ENCODE data around the gene LAMB3. TPM values are rescaled to one million over a fixed set of nuclear protein-coding genes. Genes with fewer than 3 reads are reported as not detected.

Gene LAMB3
- polyA plus RNA-seq, 1 of the 3 experiments (the other 2 are of a cell fraction) = 18.0 TPM

DNA sequence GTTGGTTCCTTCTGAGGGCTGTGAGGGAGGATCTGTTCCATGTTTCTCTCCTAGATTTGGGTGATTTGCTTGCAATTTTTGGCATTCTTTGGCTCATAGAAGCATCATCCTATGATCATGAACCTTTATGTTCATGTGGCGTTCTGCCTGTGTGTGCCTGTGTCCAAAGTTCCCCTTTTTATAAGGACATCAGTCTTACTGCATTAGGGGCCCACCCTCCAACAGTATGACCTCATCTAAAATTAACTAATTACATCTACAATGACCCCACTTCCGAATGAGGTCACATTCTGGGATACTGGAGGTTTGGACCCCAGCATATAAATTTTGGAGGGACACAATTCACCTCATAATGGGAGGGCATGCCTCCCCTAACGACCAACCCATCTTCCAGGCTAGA lies 81.5 kb downstream of the LAMB3 start (continued):
- TF ChIP-seq, protein P1, sequence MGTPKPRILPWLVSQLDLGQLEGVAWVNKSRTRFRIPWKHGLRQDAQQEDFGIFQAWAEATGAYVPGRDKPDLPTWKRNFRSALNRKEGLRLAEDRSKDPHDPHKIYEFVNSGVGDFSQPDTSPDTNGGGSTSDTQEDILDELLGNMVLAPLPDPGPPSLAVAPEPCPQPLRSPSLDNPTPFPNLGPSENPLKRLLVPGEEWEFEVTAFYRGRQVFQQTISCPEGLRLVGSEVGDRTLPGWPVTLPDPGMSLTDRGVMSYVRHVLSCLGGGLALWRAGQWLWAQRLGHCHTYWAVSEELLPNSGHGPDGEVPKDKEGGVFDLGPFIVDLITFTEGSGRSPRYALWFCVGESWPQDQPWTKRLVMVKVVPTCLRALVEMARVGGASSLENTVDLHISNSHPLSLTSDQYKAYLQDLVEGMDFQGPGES (IDR thresholded peaks at IDR 0.05; ENCODE audit: low read depth, low read length) = no peak
- TF ChIP-seq, protein P2, sequence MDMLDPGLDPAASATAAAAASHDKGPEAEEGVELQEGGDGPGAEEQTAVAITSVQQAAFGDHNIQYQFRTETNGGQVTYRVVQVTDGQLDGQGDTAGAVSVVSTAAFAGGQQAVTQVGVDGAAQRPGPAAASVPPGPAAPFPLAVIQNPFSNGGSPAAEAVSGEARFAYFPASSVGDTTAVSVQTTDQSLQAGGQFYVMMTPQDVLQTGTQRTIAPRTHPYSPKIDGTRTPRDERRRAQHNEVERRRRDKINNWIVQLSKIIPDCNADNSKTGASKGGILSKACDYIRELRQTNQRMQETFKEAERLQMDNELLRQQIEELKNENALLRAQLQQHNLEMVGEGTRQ (IDR thresholded peaks at IDR 0.05; ENCODE audit: borderline replicate concordance, low read depth, low read length) = no peak
- no peak for TF ChIP-seq TEAD4 (IDR thresholded peaks at IDR 0.05; ENCODE audit: borderline replicate concordance, insufficient read depth)

DNA sequence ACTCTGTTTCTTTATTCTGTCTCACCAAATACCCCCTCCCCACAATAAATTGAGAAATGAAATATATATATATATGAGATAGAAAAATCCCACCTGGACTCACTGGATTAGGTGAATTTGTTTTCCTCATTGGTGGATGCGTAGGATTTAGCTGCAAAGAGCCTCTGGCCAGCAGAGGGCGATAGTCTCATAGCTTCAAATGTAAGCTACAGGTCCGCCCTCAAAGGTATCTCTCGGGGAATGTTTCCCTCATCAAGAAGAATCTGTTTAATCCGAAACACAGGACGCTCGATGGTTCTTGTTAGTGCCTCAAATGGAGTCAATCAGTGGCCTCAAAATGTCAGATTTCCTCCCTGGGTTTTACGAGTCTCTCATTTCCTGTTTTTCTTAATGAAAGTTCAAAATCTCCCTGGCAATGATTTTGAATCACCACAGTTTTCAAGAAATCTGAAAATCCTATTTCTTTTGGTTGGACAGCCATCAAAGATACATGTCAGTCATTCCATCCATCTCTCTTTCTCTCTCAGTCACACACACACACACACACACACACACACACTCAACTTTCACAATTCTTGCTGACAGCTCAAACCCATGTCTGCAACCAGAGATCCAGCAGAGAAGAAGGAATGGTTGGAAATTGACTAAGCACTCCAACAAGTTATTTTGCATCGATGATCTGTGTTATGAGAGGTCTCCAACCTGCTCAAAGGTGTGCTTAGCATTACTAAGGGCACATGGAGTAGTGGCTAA lies 82.6 kb downstream of the LAMB3 start:
- Histone ChIP-seq H3K27ac (ENCODE audit: low read depth in 2 of 2, low read length in 1 of 2) (no peak overlapping the region), H2AFZ (ENCODE audit: low read depth) (peak overlapping the region; percentile 71; the same call in 1 of the 2 replicates), H3K27me3 (ENCODE audit: insufficient read depth) (no peaks in the 10 kb centered on the region), H3K9me3 (no peaks in the 10 kb centered on the region), H3K79me2 (ENCODE audit: insufficient read depth) (no peaks in the 10 kb centered on the region), H3K36me3 (replicated peaks in 1 of 2; ENCODE audit: control insufficient read depth in 1 of 2, insufficient read depth in 2 of 2, low read length in 1 of 2) (no peaks in the 10 kb centered on the region), H3F3A (replicated peaks; ENCODE audit: insufficient read depth) (peaks cover 14% of the 10 kb centered on the region), H3K4me3 (ENCODE audit: low read depth in 2 of 2, low read length in 1 of 2) (peak overlapping the region in 1 of 2 experiments; percentile 47; a peak in 1 of 4 replicates), H3K4me2 (no peak overlapping the region), H4K20me1 (ENCODE audit: insufficient read depth) (no peaks in the 10 kb centered on the region), H3K9ac (no peak overlapping the region), H3K4me1 (ENCODE audit: control insufficient read depth in 1 of 2, insufficient read depth in 2 of 2, low read depth in 1 of 2, low read length in 1 of 2) (peaks cover 0 to 10% of the 10 kb centered on the region in 2 experiments; a peak in 2 of 4 replicates), H3K9me2 (no peaks in the 10 kb centered on the region)
- ChIA-PET POLR2A (no interaction called here), CTCF (interaction anchor here (0.6 to 9.1 kb wide), 58 partner anchors 9 to 908 kb away, joined by 3 to 139 read pairs (median 5); partner anchors contain the start of genes CAMK1G and HSD11B1)
- 10% methylated on average over 9 of the region's 9 CpGs for WGBS (ENCODE audit: low lambda C conversion rate)
- TF ChIP-seq SMC3 (IDR thresholded peaks at IDR 0.05; ENCODE audit: low read depth, low read length) (peak; percentile 69), RXRA (IDR thresholded peaks at IDR 0.05; ENCODE audit: borderline replicate concordance, low read depth) (no peak), CHD2 (IDR thresholded peaks at IDR 0.05; ENCODE audit: low read length, partially characterized antibody) (peak; percentile 12), TEAD4 (IDR thresholded peaks at IDR 0.05; ENCODE audit: borderline replicate concordance, insufficient read depth) (no peak), TAF1 (IDR thresholded peaks at IDR 0.05; ENCODE audit: borderline replicate concordance, low read depth, low read length) (no peak), YY1 (IDR thresholded peaks at IDR 0.05; ENCODE audit: low read depth) (no peak), RAD21 (IDR thresholded peaks at IDR 0.05; ENCODE audit: low read length) (peak; percentile 74), RFX5 (IDR thresholded peaks at IDR 0.05; ENCODE audit: low read length) (no peak), FOXJ3 (CRISPR knock-in tag; IDR thresholded peaks at IDR 0.05) (no peak)
- TF ChIP-seq, protein P3, sequence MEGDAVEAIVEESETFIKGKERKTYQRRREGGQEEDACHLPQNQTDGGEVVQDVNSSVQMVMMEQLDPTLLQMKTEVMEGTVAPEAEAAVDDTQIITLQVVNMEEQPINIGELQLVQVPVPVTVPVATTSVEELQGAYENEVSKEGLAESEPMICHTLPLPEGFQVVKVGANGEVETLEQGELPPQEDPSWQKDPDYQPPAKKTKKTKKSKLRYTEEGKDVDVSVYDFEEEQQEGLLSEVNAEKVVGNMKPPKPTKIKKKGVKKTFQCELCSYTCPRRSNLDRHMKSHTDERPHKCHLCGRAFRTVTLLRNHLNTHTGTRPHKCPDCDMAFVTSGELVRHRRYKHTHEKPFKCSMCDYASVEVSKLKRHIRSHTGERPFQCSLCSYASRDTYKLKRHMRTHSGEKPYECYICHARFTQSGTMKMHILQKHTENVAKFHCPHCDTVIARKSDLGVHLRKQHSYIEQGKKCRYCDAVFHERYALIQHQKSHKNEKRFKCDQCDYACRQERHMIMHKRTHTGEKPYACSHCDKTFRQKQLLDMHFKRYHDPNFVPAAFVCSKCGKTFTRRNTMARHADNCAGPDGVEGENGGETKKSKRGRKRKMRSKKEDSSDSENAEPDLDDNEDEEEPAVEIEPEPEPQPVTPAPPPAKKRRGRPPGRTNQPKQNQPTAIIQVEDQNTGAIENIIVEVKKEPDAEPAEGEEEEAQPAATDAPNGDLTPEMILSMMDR (IDR thresholded peaks at IDR 0.05) = peak; percentile 97
- DNase-seq = peak; percentile 61
